ENCODE measurements around the gene RBM11.

Gene RBM11

DNA sequence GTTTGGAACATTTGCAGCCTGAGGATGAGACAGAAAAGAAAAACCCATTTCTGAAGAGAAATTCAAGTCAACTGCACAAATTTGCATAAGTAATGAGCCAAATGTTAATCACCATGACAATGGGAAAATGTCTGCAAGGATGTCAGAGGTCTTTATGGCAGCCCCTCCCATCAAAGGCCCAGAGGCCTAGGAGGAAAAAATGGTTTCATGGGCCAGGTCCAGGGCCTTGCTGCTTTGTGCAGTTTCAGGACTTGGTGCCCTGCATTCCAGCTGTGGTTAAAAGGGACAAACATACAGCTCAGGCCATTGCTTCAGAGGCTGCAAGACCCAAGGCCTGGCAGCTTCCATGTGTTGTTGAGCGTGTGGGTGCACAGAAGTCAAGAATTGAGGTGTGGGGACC is 13.4 kb downstream of the RBM11 start:
- ATAC-seq, result no peak

GRCh38 chr21:14235101-14235500 is 19.1 kb downstream of the RBM11 start:
- ATAC-seq, result no peak
- TF ChIP-seq TOX (CRISPR knock-in tag; IDR thresholded peaks at IDR 0.05; ENCODE audit: borderline replicate concordance), result no peak
- no peak for TF ChIP-seq GLIS3 (CRISPR knock-in tag; IDR thresholded peaks at IDR 0.05)
- no peak for TF ChIP-seq SNAI2 (CRISPR knock-in tag; IDR thresholded peaks at IDR 0.05)
- TF ChIP-seq, protein P1, sequence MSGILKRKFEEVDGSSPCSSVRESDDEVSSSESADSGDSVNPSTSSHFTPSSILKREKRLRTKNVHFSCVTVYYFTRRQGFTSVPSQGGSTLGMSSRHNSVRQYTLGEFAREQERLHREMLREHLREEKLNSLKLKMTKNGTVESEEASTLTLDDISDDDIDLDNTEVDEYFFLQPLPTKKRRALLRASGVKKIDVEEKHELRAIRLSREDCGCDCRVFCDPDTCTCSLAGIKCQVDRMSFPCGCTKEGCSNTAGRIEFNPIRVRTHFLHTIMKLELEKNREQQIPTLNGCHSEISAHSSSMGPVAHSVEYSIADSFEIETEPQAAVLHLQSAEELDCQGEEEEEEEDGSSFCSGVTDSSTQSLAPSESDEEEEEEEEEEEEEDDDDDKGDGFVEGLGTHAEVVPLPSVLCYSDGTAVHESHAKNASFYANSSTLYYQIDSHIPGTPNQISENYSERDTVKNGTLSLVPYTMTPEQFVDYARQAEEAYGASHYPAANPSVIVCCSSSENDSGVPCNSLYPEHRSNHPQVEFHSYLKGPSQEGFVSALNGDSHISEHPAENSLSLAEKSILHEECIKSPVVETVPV (CRISPR knock-in tag; IDR thresholded peaks at IDR 0.05), result no peak
- no peak for TF ChIP-seq ZC3H10 (CRISPR knock-in tag; IDR thresholded peaks at IDR 0.05)
- TF ChIP-seq TSHZ2 (CRISPR knock-in tag; IDR thresholded peaks at IDR 0.05), result no peak
- TF ChIP-seq ARNTL (CRISPR knock-in tag; IDR thresholded peaks at IDR 0.05; ENCODE audit: borderline replicate concordance, low read depth), result no peak
- TF ChIP-seq ZFP30 (CRISPR knock-in tag; IDR thresholded peaks at IDR 0.05), result no peak
- TF ChIP-seq ESRRG (CRISPR knock-in tag; IDR thresholded peaks at IDR 0.05), result no peak
- no peak for TF ChIP-seq OSR1 (CRISPR knock-in tag; IDR thresholded peaks at IDR 0.05)
- TF ChIP-seq, protein P2, sequence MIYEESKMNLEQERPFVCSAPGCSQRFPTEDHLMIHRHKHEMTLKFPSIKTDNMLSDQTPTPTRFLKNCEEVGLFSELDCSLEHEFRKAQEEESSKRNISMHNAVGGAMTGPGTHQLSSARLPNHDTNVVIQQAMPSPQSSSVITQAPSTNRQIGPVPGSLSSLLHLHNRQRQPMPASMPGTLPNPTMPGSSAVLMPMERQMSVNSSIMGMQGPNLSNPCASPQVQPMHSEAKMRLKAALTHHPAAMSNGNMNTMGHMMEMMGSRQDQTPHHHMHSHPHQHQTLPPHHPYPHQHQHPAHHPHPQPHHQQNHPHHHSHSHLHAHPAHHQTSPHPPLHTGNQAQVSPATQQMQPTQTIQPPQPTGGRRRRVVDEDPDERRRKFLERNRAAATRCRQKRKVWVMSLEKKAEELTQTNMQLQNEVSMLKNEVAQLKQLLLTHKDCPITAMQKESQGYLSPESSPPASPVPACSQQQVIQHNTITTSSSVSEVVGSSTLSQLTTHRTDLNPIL (CRISPR knock-in tag; IDR thresholded peaks at IDR 0.05; ENCODE audit: low read depth), result no peak
- TF ChIP-seq ISL1 (CRISPR knock-in tag; IDR thresholded peaks at IDR 0.05), result no peak
- TF ChIP-seq BACH2 (CRISPR knock-in tag; IDR thresholded peaks at IDR 0.05; ENCODE audit: borderline replicate concordance), result no peak
- no peak for TF ChIP-seq CSDC2 (CRISPR knock-in tag; IDR thresholded peaks at IDR 0.05)
- no peak for TF ChIP-seq ZFP3 (CRISPR knock-in tag; IDR thresholded peaks at IDR 0.05)

More for the DNA sequence above, 13.4 kb downstream of the RBM11 start:
- no peak for TF ChIP-seq CSDC2 (CRISPR knock-in tag; IDR thresholded peaks at IDR 0.05)
- no peak for TF ChIP-seq ISL1 (CRISPR knock-in tag; IDR thresholded peaks at IDR 0.05)
- TF ChIP-seq POU6F1 (CRISPR knock-in tag; IDR thresholded peaks at IDR 0.05; ENCODE audit: borderline replicate concordance, low read depth), result no peak
- no peak for TF ChIP-seq ZFP30 (CRISPR knock-in tag; IDR thresholded peaks at IDR 0.05)
- TF ChIP-seq PPARA (CRISPR knock-in tag; IDR thresholded peaks at IDR 0.05; ENCODE audit: borderline replicate concordance), result no peak
- TF ChIP-seq BACH2 (CRISPR knock-in tag; IDR thresholded peaks at IDR 0.05; ENCODE audit: borderline replicate concordance), result no peak
- TF ChIP-seq OSR1 (CRISPR knock-in tag; IDR thresholded peaks at IDR 0.05), result no peak
- TF ChIP-seq PATZ1 (CRISPR knock-in tag; IDR thresholded peaks at IDR 0.05; ENCODE audit: borderline replicate concordance), result no peak
- no peak for TF ChIP-seq TOX (CRISPR knock-in tag; IDR thresholded peaks at IDR 0.05; ENCODE audit: borderline replicate concordance)
- TF ChIP-seq SNAI2 (CRISPR knock-in tag; IDR thresholded peaks at IDR 0.05), result no peak
- TF ChIP-seq TCF4 (CRISPR knock-in tag; IDR thresholded peaks at IDR 0.05; ENCODE audit: borderline replicate concordance), result no peak
- no peak for TF ChIP-seq ZFP3 (CRISPR knock-in tag; IDR thresholded peaks at IDR 0.05)
- no peak for TF ChIP-seq TSHZ2 (CRISPR knock-in tag; IDR thresholded peaks at IDR 0.05)
